GM12864 (cell line): ENCODE results near the gene AMOTL1.

Experiments
- DNase-seq: peaks from one replicate; pipeline ENCODE4 v3.0.0-alpha.2; 2011; ENCODE audit warnings: low read depth
- H3K4me3 ChIP-seq: 2 replicates; pipeline ENCODE4 v1.5.1; 2011; ENCODE audit warnings: mild to moderate bottlenecking, low read depth, low read length, control low read depth
- CTCF ChIP-seq: IDR thresholded peaks from 2 replicates; pipeline ENCODE4 v1.5.1; 2011; ENCODE audit warnings: low read depth, mild to moderate bottlenecking, moderate library complexity, low read length, control low read depth, inconsistent platforms; ENCODE audit errors: missing control alignments

The AMOTL1 gene

DNA sequence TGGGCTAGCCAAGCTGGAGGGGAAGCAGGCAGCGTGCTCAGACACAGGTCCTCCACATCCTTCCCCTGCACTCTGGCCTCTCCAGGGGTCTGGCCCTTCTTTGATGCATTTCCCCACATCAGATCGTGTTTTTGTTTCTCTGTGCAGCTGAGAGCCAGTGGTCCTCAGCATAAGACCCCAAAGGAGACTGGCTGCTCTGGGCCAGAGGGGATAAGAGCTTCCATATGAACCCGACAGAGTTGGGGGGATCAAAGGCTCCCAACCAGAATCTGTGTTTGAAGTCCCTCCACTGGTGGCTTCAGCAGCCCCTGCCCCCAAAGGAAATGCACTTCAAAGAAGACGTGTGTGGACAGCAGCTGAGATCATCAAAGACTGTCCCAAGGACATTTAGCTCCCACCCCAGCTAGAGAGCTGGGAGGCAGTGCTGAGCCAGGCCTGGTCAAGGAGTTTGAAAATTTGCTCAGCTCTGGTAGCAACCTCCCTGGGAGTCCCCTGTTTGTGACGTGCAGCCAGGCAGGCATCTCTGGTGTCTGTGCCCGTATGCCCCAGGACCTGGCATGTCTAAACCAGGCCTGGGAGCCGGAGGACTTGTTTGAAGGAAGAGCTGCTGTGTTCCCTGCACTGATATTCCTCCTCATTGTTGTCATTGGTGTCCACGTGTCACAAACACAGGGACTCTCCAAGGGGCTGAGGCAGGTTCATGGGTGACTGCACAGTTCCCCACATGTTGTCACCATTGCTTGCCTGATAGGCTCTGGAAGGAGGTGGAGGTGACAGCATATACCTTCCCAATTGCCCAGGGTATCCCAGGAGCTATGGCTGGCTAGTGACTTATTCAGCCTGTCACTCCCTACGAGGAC is 99.0 kb downstream of the AMOTL1 start:
- H3K4me3 ChIP-seq, result no peak overlapping the region
- DNase-seq, result no peak
- no peak for TF ChIP-seq CTCF

DNA sequence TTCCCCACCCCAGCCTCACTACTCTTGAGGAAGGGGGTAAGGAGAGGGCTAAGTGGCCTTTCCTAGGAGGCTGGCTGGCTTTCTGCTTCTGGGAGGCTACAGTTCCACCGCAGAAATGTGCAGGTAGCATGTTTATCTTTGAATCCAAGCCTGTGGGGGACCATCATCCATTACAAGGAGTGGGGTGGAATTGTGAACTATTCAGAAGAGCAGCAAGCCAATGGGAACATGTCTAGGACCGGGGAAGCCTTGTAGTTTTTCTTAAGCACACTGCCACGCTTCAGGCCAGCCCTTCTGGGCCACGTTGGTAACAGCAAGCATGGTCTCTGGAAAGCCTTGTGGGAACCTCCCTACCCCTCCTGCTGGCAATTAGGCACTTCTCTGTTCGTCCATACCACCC is 100.3 kb downstream of the AMOTL1 start:
- no peak for DNase-seq

DNA sequence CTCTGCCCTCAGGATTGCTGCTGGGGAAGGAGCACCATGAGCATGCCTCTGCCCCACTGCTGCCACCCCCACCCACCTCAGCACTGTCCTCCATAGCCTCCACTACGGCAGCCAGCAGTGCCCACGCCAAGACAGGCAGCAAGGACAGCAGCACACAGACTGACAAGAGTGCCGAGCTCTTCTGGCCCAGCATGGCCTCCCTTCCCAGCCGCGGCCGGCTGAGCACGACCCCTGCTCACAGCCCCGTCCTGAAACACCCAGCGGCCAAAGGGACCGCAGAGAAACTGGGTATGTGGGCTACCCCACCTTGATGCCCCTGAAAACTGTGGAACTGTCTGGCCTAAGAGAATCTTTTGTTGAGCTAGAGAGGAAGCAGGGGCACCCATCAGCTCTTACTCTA is 101.0 kb downstream of the AMOTL1 start:
- no peak for DNase-seq
- H3K4me3 ChIP-seq, result no peak overlapping the region
- TF ChIP-seq CTCF, result no peak

More for the DNA sequence above, 100.3 kb downstream of the AMOTL1 start:
- H3K4me3 ChIP-seq, result no peak overlapping the region
- no peak for TF ChIP-seq CTCF

- no peak overlapping the region for H3K4me3 ChIP-seq
- no peak for DNase-seq
- TF ChIP-seq CTCF, result no peak
Measured at GRCh38 chr11:94870422-94870821, 102.3 kb downstream of the AMOTL1 start.

DNA sequence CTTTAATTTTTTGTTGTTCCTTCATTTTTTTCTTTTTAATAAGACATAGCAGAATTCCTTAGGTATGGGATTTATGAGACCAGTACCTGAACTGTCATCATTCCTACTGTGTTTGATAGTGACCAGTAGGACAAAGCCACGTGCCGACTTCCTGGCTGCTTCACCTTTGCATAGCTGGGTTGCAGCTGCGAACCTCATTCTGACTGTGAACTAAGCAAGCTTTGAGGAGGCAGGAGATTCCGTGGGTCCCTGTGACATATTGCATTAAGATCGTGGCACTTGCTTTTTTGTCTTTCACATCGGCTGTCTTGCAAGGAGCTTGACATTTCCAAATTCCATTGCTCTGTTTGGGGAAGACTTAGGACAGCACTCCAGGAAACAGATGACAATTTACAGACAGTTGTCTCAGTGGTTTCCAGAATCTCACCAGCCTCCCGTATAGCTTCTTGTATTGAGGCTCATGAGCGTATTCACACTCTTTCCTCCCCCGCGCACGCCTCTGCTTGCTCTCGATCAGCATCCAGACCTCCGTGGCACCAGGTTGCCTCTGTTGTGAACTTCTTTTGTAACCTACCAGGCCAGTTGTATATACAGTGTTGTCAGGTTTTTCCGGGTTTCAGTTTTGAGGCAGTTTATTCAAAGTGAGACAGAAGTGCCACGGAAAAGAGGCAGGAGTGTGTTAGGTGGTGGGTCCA is 103.5 kb downstream of the AMOTL1 start:
- no peak for DNase-seq
- TF ChIP-seq CTCF, result no peak
- H3K4me3 ChIP-seq, result no peak overlapping the region

DNA sequence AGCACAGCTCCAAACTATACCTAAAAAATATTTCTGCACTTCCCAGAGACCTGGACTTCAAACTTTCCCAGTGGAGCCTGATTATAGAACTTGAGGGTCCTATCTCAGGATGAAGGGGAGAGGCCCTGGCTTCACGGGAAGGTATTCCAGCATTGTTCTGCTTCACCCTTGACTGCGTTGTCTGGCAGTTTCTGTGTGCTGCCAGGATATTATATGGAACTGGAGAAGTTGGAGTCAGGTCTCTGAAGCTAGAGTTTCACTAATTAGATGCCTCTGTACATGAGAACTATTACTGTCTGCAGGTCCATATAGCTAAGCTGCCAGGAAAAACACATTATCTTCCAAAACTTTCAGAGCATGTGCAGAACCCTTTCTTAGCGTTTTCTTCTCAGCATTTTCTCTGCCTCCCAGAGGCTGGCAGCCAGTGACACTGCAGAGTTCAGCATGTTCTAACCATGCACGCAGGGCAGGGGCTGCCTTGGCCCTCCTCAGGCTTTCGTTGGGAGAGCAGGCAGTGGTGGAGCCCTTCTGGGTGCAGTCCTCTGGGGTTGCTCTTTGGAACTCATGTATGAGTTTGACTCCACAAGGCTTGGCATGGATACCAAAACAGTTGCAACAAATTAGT is 105.9 kb downstream of the AMOTL1 start:
- no peak for TF ChIP-seq CTCF
- H3K4me3 ChIP-seq, result no peak overlapping the region
- no peak for DNase-seq
